ENCODE data around the gene ARL13B.
"Not testable (repeated sequence)": the region's sequence is repeated elsewhere in the genome, so short reads cannot be mapped to it uniquely, and the experiment has no call there.

The ARL13B gene

DNA sequence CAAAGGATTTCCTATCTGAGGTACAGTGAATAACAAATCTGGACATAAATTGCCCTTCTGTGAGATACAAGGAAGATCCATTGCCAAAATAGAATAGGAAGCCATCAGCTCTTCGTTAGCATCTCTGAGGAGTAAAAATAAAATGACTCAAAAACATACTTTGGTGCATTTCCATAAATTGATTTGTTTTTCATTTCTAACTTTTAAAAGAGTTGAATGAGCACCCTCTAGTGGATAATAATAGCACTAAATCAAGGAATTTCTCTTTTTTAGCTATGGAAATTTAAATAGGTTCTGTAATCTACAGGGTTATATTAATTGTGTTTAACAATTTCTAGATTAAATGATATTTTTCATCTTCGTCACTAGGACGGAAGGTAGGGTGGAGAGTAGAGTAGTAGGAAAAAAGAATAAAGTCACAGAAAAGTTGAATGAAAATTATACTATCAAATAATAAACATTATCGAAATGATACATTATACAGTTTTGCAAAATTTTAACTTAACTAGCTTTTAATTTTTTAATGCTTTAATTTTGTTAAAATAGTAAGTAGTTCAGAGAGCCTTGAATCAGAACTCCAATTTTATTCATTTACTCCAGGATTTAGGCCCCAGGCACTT is 89.3 kb downstream of the ARL13B start:
- Histone ChIP-seq H3K27ac (ENCODE audit: insufficient read depth, low read length, poor library complexity, severe bottlenecking) (no peak overlapping the region), H3K27me3 (replicated peaks; ENCODE audit: control insufficient read depth, insufficient read depth, low read length, poor library complexity, severe bottlenecking) (no peaks in the 10 kb centered on the region), H3K4me1 (ENCODE audit: control insufficient read depth, insufficient read depth, low read length, poor library complexity, severe bottlenecking) (no peaks in the 10 kb centered on the region), H3K36me3 (ENCODE audit: control insufficient read depth, insufficient read depth, low read length) (peaks cover 5% of the 10 kb centered on the region), H3K4me3 (ENCODE audit: insufficient read depth, low read depth, low read length, poor library complexity, severe bottlenecking) (no peak overlapping the region), H3K9me3 (ENCODE audit: control insufficient read depth, low read length) (no peaks in the 10 kb centered on the region)
- DNase-seq = no peak

DNA sequence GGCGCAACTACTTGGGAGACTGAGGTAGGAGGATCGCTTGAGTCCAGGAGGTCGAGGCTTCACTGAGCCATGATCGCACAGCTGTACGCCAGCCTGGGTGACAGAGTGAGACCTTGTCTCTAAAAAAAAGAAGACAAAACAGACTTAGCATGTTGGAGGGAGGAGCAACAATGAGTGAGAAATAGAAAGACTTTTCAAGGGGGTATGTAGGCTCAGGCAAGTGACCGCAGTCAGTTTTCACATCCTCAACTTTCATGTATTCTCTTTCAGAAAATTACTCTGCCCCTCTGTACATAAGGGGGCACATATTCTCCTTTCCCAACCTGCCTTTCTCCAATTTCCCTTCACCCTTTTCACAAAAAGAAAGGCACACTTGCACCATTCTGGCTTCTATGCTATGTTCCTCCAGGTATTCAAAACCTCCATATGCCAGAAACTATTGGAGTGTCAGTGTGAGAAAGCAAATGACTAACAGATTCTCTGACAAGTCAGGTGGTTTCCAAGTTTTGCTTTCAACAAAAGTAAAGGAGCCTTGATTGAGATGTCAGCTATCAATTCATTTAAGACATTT is 90.5 kb downstream of the ARL13B start:
- H3K27ac ChIP-seq (ENCODE audit: insufficient read depth, low read length, poor library complexity, severe bottlenecking) = no peak overlapping the region
- H3K36me3 ChIP-seq (ENCODE audit: control insufficient read depth, insufficient read depth, low read length) = peaks cover 5% of the 10 kb centered on the region
- H3K4me3 ChIP-seq (ENCODE audit: insufficient read depth, low read depth, low read length, poor library complexity, severe bottlenecking) = no peak overlapping the region
- no peak for DNase-seq
- no peaks in the 10 kb centered on the region for H3K4me1 ChIP-seq (ENCODE audit: control insufficient read depth, insufficient read depth, low read length, poor library complexity, severe bottlenecking)
- H3K9me3 ChIP-seq (ENCODE audit: control insufficient read depth, low read length) = no peaks in the 10 kb centered on the region
- no peaks in the 10 kb centered on the region for H3K27me3 ChIP-seq (replicated peaks; ENCODE audit: control insufficient read depth, insufficient read depth, low read length, poor library complexity, severe bottlenecking)

DNA sequence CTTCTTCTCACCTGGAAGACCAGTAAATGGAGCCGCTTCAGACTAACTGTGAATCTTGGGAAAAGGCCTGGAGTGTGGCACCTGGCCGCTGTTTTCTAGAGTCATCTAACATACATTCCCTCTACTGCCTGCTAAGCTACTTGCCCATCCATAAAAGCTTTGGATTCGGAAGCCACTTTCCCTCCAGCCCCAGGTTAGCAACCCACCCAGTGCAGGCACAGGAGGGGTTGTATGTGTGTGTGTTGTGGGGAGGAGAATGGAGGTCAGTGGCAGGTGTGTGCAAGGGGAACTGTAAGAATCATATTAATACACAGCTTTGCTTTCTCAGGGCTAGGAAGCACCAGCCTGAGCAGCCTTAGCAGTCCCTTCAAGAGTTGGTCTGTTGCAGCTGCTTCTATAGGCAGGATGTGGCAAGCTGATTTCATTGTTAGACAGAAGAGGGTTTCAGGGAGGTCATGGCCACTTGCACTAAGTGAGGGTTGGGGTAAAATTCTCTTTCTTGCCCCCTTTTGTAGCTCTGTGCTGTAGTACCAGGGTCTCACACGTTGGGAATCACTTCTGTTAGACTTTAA is 91.8 kb downstream of the ARL13B start:
- H3K4me1 ChIP-seq (ENCODE audit: control insufficient read depth, insufficient read depth, low read length, poor library complexity, severe bottlenecking) = no peaks in the 10 kb centered on the region
- no peaks in the 10 kb centered on the region for H3K27me3 ChIP-seq (replicated peaks; ENCODE audit: control insufficient read depth, insufficient read depth, low read length, poor library complexity, severe bottlenecking)
- no peak for DNase-seq
- no peaks in the 10 kb centered on the region for H3K9me3 ChIP-seq (ENCODE audit: control insufficient read depth, low read length)
- peaks cover 5% of the 10 kb centered on the region for H3K36me3 ChIP-seq (ENCODE audit: control insufficient read depth, insufficient read depth, low read length)
- no peak overlapping the region for H3K27ac ChIP-seq (ENCODE audit: insufficient read depth, low read length, poor library complexity, severe bottlenecking)
- no peak overlapping the region for H3K4me3 ChIP-seq (ENCODE audit: insufficient read depth, low read depth, low read length, poor library complexity, severe bottlenecking)

DNA sequence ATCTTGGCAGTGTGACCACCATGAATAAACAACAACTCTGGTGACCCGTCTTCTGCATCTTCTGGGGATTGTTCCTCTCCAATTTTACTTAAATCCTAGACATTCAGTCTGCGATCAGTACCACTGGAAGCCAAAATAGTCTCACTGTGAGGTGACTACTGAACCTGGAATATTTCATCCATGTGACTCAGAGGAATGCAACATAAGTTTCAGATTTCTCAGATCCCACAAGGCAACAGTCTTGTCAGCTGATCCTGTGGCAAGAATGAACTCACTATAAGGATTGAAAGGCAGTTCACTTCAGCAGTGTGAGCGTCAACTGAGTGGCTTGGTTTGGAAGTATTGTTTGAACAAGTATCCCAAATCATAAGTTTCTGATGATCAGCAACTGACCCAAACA is 96.1 kb downstream of the ARL13B start:
- no peaks in the 10 kb centered on the region for H3K27me3 ChIP-seq (replicated peaks; ENCODE audit: control insufficient read depth, insufficient read depth, low read length, poor library complexity, severe bottlenecking)
- no peak for DNase-seq
- peaks cover 9% of the 10 kb centered on the region for H3K4me1 ChIP-seq (ENCODE audit: control insufficient read depth, insufficient read depth, low read length, poor library complexity, severe bottlenecking)
- H3K9me3 ChIP-seq (ENCODE audit: control insufficient read depth, low read length) = no peaks in the 10 kb centered on the region
- no peak overlapping the region for H3K27ac ChIP-seq (ENCODE audit: insufficient read depth, low read length, poor library complexity, severe bottlenecking)
- no peak overlapping the region for H3K4me3 ChIP-seq (ENCODE audit: insufficient read depth, low read depth, low read length, poor library complexity, severe bottlenecking)
- peaks cover 5% of the 10 kb centered on the region for H3K36me3 ChIP-seq (ENCODE audit: control insufficient read depth, insufficient read depth, low read length)

DNA sequence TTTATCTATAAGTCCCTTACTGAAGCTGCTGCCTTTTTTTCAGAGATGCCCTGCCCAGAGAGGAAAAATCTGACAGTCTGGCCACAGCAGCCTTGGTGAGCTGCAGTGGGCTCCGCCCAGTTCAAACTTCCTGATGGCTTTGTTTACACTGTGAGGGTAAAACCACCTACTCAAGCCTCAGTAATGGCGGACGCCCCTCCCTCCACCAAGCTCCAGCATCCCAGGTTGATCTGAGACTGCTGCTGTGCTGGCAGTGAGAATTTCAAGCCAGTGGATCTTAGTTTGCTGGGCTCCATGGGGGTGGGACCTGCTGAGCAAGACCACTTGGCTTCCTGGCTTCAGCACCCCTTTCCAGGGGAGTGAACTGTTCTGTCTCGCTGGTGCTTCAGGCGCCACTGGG is 100.6 kb downstream of the ARL13B start:
- H3K27ac ChIP-seq (ENCODE audit: insufficient read depth, low read length, poor library complexity, severe bottlenecking); DNase-seq: not testable (repeated sequence)

DNA sequence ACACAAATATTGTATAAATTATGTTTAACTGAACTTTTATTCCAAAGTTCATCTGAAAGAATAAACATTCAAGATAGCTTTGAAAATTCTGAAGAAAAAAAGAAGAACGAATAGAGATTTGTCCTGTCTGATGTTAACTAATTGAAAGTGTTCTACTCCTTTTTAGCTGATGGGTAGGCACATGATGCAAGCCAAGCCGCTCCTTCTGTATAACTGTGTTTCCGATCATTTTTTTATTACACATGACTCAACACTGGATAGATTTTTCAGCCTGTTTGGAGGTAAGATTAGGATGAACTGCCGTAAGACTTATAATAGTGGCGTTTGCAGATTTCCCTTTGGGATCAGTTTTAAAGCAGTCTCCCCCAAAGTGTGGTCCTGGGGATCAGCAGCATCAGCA is 101.9 kb downstream of the ARL13B start:
- Histone ChIP-seq H3K9me3 (ENCODE audit: control insufficient read depth, low read length) (no peaks in the 10 kb centered on the region), H3K4me3 (ENCODE audit: insufficient read depth, low read depth, low read length, poor library complexity, severe bottlenecking) (no peak overlapping the region), H3K27ac (ENCODE audit: insufficient read depth, low read length, poor library complexity, severe bottlenecking) (no peak overlapping the region), H3K4me1 (ENCODE audit: control insufficient read depth, insufficient read depth, low read length, poor library complexity, severe bottlenecking) (peaks cover 9% of the 10 kb centered on the region), H3K36me3 (ENCODE audit: control insufficient read depth, insufficient read depth, low read length) (peaks cover 15% of the 10 kb centered on the region), H3K27me3 (replicated peaks; ENCODE audit: control insufficient read depth, insufficient read depth, low read length, poor library complexity, severe bottlenecking) (no peaks in the 10 kb centered on the region)
- DNase-seq = no peak

More for the DNA sequence above, 100.6 kb downstream of the ARL13B start:
- not testable (repeated sequence) for H3K27me3 ChIP-seq (replicated peaks; ENCODE audit: control insufficient read depth, insufficient read depth, low read length, poor library complexity, severe bottlenecking); H3K4me1 ChIP-seq (ENCODE audit: control insufficient read depth, insufficient read depth, low read length, poor library complexity, severe bottlenecking); H3K9me3 ChIP-seq (ENCODE audit: control insufficient read depth, low read length); H3K4me3 ChIP-seq (ENCODE audit: insufficient read depth, low read depth, low read length, poor library complexity, severe bottlenecking)
- peaks cover 12% of the 10 kb centered on the region for H3K36me3 ChIP-seq (ENCODE audit: control insufficient read depth, insufficient read depth, low read length)

DNA sequence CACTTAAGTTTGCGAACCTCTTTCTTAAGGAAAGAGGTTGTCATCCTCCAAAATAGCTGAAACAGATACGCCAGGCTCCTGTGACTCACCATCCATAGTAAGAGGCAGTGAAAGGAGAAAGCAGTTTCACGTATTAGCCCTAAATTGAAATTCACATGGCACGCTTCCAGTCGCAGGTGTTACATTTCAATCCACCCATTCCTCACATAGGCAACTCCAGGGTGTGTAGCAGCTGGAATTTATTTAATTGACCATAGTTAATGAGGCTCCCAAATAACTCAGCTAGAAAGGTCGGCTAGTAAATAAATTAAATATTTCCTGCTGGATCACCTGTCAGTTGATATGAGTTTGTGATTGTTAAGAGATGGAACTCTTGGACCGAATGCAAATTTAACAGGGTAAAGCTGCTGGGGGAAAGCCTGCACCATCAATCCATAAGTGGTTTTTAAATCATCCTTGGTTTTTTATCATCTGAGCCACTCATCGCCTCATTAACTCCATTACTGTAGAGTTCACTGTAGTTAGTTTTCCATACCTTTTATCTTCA is 102.5 kb downstream of the ARL13B start:
- H3K4me1 ChIP-seq (ENCODE audit: control insufficient read depth, insufficient read depth, low read length, poor library complexity, severe bottlenecking) = peaks cover 9% of the 10 kb centered on the region
- no peak for DNase-seq
- no peak overlapping the region for H3K27ac ChIP-seq (ENCODE audit: insufficient read depth, low read length, poor library complexity, severe bottlenecking)
- no peak overlapping the region for H3K4me3 ChIP-seq (ENCODE audit: insufficient read depth, low read depth, low read length, poor library complexity, severe bottlenecking)
- H3K36me3 ChIP-seq (ENCODE audit: control insufficient read depth, insufficient read depth, low read length) = peaks cover 15% of the 10 kb centered on the region
- H3K9me3 ChIP-seq (ENCODE audit: control insufficient read depth, low read length) = no peaks in the 10 kb centered on the region
- H3K27me3 ChIP-seq (replicated peaks; ENCODE audit: control insufficient read depth, insufficient read depth, low read length, poor library complexity, severe bottlenecking) = no peaks in the 10 kb centered on the region

DNA sequence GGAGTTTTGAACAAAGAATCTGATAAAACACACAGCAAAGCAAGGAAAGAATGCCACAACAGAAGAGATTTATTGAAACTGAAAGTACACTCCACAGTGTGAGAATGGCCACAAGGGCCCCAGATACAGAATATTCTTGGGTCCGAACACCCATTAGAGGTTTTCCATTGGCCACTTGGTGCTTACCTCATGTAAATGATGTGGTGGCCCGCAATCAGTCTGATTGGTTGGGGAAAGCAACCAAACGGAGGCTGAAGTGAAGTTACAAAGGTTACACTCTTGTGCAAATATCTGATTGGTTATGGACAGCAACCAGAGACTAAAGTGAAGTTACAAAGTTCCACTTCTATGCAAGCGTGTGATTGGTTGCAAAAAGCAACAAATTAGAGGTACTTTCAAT is 103.3 kb downstream of the ARL13B start:
- H3K36me3 ChIP-seq (ENCODE audit: control insufficient read depth, insufficient read depth, low read length) = peaks cover 15% of the 10 kb centered on the region
- H3K27ac ChIP-seq (ENCODE audit: insufficient read depth, low read length, poor library complexity, severe bottlenecking) = no peak overlapping the region
- DNase-seq = no peak
- no peaks in the 10 kb centered on the region for H3K27me3 ChIP-seq (replicated peaks; ENCODE audit: control insufficient read depth, insufficient read depth, low read length, poor library complexity, severe bottlenecking)
- H3K4me1 ChIP-seq (ENCODE audit: control insufficient read depth, insufficient read depth, low read length, poor library complexity, severe bottlenecking) = peaks cover 9% of the 10 kb centered on the region
- H3K4me3 ChIP-seq (ENCODE audit: insufficient read depth, low read depth, low read length, poor library complexity, severe bottlenecking) = no peak overlapping the region
- no peaks in the 10 kb centered on the region for H3K9me3 ChIP-seq (ENCODE audit: control insufficient read depth, low read length)

DNA sequence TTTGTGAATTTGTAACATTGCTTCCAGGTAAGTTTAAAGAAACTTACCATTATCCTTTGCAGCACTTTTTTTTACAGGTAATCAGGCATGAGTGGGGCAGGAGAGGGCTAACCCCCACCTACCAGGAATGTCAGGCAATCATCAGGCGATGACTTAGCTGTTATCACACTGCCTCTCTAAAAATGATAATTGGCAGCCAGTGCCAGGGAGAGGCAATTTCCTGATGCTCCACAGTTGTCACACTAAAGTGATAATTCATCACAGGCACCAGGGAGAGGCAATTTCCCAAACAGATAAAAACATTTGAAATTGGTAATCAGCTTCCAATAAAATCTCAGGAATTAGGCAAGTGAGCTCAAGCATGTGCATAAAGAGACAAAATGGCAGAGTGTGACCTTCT is 109.2 kb downstream of the ARL13B start:
- H3K4me1 ChIP-seq (ENCODE audit: control insufficient read depth, insufficient read depth, low read length, poor library complexity, severe bottlenecking) = no peaks in the 10 kb centered on the region
- H3K36me3 ChIP-seq (ENCODE audit: control insufficient read depth, insufficient read depth, low read length) = peaks cover 12% of the 10 kb centered on the region
- no peak overlapping the region for H3K4me3 ChIP-seq (ENCODE audit: insufficient read depth, low read depth, low read length, poor library complexity, severe bottlenecking)
- H3K27me3 ChIP-seq (replicated peaks; ENCODE audit: control insufficient read depth, insufficient read depth, low read length, poor library complexity, severe bottlenecking) = no peaks in the 10 kb centered on the region
- DNase-seq = no peak
- no peaks in the 10 kb centered on the region for H3K9me3 ChIP-seq (ENCODE audit: control insufficient read depth, low read length)
- no peak overlapping the region for H3K27ac ChIP-seq (ENCODE audit: insufficient read depth, low read length, poor library complexity, severe bottlenecking)

DNA sequence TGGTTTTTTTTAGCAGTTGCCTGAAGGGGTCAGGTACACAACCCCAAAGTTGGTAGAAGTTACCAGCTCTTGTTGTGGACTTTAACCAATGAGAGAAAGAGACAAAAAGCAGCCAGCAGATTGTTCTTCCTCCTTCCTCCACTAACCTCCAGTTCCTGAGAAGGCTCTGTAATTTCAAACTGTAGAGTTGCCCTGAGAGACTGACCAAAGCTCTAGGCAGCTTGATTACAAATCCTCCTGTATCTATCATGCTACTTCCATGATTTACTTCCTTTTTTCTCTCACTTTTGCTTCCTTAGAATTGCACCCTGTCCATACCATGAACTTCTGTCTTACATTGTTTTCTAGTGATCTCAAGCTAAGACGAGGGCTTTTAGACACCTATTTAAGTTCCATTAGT is 112.1 kb downstream of the ARL13B start:
- H3K36me3 ChIP-seq (ENCODE audit: control insufficient read depth, insufficient read depth, low read length) = peaks cover 6% of the 10 kb centered on the region

More for the DNA sequence above, 112.1 kb downstream of the ARL13B start:
- no peak overlapping the region for H3K27ac ChIP-seq (ENCODE audit: insufficient read depth, low read length, poor library complexity, severe bottlenecking)
- no peaks in the 10 kb centered on the region for H3K4me1 ChIP-seq (ENCODE audit: control insufficient read depth, insufficient read depth, low read length, poor library complexity, severe bottlenecking)
- no peak overlapping the region for H3K4me3 ChIP-seq (ENCODE audit: insufficient read depth, low read depth, low read length, poor library complexity, severe bottlenecking)
- H3K9me3 ChIP-seq (ENCODE audit: control insufficient read depth, low read length) = no peaks in the 10 kb centered on the region
- DNase-seq = no peak
- H3K27me3 ChIP-seq (replicated peaks; ENCODE audit: control insufficient read depth, insufficient read depth, low read length, poor library complexity, severe bottlenecking) = no peaks in the 10 kb centered on the region
